ENCODE data around the gene PROB1. TPM values are rescaled to one million over a fixed set of nuclear protein-coding genes. Genes with fewer than 3 reads are reported as not detected.

PROB1 gene
- total RNA-seq, 4 donors from 2014 or later: 0.55 to 1.1 (median 0.60) TPM; not detected in 1

DNA sequence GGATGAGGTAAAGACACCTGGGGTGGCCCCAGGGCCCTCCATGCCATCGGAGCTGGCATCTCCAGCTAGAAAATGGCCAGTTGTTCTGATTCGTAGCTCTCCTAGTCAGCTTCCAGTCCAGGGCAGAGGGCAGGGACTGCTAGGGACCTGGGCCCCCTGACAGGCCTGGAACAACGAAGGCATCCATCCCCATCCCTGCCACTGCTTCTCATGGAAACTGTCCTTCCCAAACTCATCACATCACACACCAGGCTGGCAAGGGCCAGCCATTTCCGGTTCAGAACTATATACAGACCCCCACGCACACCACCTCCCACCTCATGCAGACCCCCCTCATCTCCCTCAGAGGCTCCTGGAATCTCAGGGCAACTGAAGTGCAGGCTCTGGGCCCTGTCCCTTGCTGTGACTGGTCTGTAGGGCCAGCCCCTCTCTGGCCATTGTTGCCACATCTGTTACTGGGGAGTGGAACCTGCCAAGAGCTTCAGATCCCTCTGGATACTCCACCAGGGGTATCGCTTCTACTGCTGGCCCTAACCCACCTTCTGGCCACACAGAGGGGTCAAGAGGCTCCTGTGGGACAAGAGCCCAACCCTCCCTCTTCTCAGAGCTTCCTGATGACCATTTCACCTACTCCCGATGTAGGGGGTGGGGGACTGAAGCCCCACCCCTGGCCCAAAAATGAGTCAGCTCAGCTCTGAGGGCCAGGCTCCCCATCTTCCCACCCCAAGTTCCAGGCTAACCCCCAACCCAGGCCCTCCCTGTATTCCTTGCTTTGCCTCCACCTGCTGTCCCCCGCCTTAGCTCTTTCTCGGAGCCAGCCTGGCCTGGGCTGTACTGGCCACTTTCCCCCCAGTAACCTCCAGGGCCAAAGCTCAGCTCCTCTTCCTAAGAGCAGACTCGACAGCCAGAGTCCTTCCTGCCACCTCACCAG, 4.0 kb downstream of the PROB1 start:
- peaks cover 0 to 63% (median 50%) of the 10 kb centered on the region in 4 donors for H3K4me1 ChIP-seq
- H3K4me3 ChIP-seq: no peak overlapping the region
- intact Hi-C loops (cut with DNase I; ENCODE audit: low total_unique reads): no loop called here
- peaks cover 21% of the 10 kb centered on the region for H3K27me3 ChIP-seq
- in situ Hi-C loops (cut with MboI; ENCODE audit: low pct_ligation_motif_present in 1 of 4, low pct_unique_long_range_greater_than_20kb in 1 of 4, low sequenced_read_pairs in 3 of 4): no loop called here
- peak overlapping the region; percentile 81 to 87 (median 82) for H3K27ac ChIP-seq
- TF ChIP-seq, protein P1, sequence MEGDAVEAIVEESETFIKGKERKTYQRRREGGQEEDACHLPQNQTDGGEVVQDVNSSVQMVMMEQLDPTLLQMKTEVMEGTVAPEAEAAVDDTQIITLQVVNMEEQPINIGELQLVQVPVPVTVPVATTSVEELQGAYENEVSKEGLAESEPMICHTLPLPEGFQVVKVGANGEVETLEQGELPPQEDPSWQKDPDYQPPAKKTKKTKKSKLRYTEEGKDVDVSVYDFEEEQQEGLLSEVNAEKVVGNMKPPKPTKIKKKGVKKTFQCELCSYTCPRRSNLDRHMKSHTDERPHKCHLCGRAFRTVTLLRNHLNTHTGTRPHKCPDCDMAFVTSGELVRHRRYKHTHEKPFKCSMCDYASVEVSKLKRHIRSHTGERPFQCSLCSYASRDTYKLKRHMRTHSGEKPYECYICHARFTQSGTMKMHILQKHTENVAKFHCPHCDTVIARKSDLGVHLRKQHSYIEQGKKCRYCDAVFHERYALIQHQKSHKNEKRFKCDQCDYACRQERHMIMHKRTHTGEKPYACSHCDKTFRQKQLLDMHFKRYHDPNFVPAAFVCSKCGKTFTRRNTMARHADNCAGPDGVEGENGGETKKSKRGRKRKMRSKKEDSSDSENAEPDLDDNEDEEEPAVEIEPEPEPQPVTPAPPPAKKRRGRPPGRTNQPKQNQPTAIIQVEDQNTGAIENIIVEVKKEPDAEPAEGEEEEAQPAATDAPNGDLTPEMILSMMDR (IDR thresholded peaks at IDR 0.05): no peak
- TF ChIP-seq EP300 (IDR thresholded peaks at IDR 0.05; ENCODE audit: low read depth): no peak
- TF ChIP-seq POLR2A (IDR thresholded peaks at IDR 0.05): no peak
- no peak for TF ChIP-seq POLR2AphosphoS5 (IDR thresholded peaks at IDR 0.05)
- H3K9me3 ChIP-seq: no peaks in the 10 kb centered on the region
- no peak for DNase-seq
- 71 to 75% methylated on average over 1 to 9 of the region's 10 CpGs for WGBS, 2 donors (ENCODE audit: low coverage in 1 of 2)
- no peaks in the 10 kb centered on the region for H3K36me3 ChIP-seq

DNA sequence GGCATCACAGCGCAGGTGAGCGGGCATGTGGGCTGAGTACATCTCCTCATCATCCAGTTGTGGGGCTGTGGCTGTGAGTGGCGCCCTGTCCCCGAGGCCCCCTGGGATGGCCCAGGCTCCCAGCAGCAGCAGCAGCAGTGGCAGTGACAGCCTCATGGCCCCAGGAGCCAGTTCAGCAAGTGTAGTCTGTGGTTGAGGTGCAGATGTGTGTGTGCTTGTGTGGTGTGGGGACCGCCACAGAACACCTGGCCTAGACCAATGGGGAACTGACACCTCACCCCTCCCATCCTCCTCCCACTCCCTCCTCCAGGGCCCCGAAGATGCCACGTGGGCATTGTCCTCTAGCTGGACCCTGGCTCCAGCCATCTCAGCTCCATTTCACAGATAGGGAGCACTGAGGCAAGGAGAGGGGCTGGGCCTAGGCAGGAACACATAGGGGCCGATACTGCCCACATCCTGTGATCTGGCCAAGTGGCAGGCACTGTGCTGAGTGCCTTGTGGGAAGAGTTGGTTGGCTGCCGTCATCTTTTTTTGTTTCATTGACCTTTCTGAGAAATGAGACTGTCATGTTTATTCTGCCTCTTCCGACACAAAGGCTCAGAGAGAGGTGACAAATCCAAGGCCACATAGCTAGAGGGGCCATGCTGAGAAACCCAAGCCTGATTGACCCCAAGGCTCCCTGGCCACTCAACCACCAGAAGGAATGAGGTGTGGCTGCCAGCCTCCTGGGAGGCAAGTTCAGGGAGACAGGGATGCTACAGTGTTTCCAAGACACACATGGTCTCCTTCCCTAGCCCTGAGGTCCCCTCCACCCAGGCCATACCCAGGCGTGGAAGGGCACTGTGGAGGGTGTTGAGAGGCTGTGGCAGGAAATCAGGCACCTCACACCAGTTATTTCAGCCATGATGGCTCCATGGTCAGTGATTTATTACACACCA, 4.9 kb downstream of the PROB1 start, which contains the start of gene MZB1:
Gene MZB1 (minus strand): TSS at position 213 of the 938 bp plus-strand sequence. CDS start 57 bp downstream, at position 156.
- peaks cover 21% of the 10 kb centered on the region for H3K27me3 ChIP-seq
- H3K27ac ChIP-seq: peak within 1 kb of the TSS; percentile 81 to 87 (median 82)
- no peaks in the 10 kb centered on the region for H3K9me3 ChIP-seq
- no peaks in the 10 kb centered on the region for H3K36me3 ChIP-seq
- peak in 1 of 3 donors; percentile 85 for TF ChIP-seq POLR2AphosphoS5 (IDR thresholded peaks at IDR 0.05)
- TF ChIP-seq POLR2A (IDR thresholded peaks at IDR 0.05): peak; percentile 20
- TF ChIP-seq EP300 (IDR thresholded peaks at IDR 0.05; ENCODE audit: low read depth): no peak
- TF ChIP-seq, protein P1 (IDR thresholded peaks at IDR 0.05): no peak
- intact Hi-C loops (cut with DNase I; ENCODE audit: low total_unique reads): no loop called here
- peaks cover under 1 to 71% (median 52%) of the 10 kb centered on the region in 4 donors for H3K4me1 ChIP-seq
- peak; percentile 77 for DNase-seq
- H3K4me3 ChIP-seq: peak within 1 kb of the TSS in 3 of 4 donors; percentile 30 to 45 (median 32)
- 80 to 100% methylated on average over 1 to 10 of the region's 11 CpGs for WGBS, 2 donors (ENCODE audit: low coverage in 1 of 2)
- in situ Hi-C loops (cut with MboI; ENCODE audit: low pct_ligation_motif_present in 1 of 4, low pct_unique_long_range_greater_than_20kb in 1 of 4, low sequenced_read_pairs in 3 of 4): no loop called here

DNA sequence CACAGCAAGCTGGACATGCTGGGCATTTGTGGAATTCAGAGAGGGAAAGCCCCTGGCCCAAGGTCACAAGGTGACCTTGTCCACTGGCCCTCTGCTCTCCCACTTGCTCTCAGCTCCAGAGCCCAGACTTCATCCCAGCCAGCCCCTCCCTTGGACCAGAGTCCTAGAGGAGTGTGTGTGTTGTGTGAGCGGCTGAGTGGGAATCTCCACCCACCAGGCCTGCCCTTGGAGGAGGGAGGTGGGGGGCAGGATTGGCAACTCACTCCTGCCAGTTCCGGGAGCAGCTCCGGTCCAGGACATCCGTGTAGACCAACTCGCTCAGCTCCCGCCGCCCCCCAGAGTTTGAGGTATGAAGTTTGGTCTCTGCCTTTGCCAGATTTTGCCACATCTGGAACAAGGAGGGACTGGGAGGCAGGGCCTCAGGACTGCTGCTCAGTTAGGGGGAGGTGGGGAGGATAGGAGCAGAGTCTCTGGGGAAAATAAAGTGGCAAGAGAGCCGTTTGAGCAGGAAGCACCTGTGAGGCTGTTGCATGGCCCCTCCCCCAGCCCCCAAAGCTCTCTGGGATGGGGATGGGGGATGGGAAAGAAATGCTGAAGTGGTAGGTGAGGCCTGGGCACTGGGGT, 6.6 kb downstream of the PROB1 start:
- Histone ChIP-seq H3K27ac (peak overlapping the region; percentile 75 to 87 (median 80)), H3K4me1 (peaks cover 8 to 69% (median 54%) of the 10 kb centered on the region in 4 donors), H3K4me3 (peak overlapping the region; percentile 9 to 45 (median 31)), H3K27me3 (peaks cover 6% of the 10 kb centered on the region), H3K36me3 (no peaks in the 10 kb centered on the region), H3K9me3 (no peaks in the 10 kb centered on the region)
- in situ Hi-C loops (cut with MboI; ENCODE audit: low pct_ligation_motif_present in 1 of 4, low pct_unique_long_range_greater_than_20kb in 1 of 4, low sequenced_read_pairs in 3 of 4) (no loop called here), intact Hi-C loops (cut with DNase I; ENCODE audit: low total_unique reads) (no loop called here)
- DNase-seq: peak; percentile 86
- TF ChIP-seq, protein P1 (IDR thresholded peaks at IDR 0.05): peak in 1 of 5 experiments; percentile 11
- TF ChIP-seq EP300 (IDR thresholded peaks at IDR 0.05; ENCODE audit: low read depth) (no peak), POLR2AphosphoS5 (IDR thresholded peaks at IDR 0.05) (peak in 2 of 3 donors; percentile 81 to 85), POLR2A (IDR thresholded peaks at IDR 0.05) (peak; percentile 86)
- WGBS, 2 donors (ENCODE audit: low coverage in 1 of 2): 10% methylated on average over 8 of the region's 8 CpGs; no CpG with 5 or more reads in 1 of the 2 donors

Data from transverse colon (tissue), 4 donors.